ENCODE data around the gene STMN3. TPM values are rescaled to one million over a fixed set of nuclear protein-coding genes. Genes with fewer than 3 reads are reported as not detected.

Gene STMN3
- total and polyA plus RNA-seq, 8 donors, result 4.4 to 37.8 (median 9.7) TPM

DNA sequence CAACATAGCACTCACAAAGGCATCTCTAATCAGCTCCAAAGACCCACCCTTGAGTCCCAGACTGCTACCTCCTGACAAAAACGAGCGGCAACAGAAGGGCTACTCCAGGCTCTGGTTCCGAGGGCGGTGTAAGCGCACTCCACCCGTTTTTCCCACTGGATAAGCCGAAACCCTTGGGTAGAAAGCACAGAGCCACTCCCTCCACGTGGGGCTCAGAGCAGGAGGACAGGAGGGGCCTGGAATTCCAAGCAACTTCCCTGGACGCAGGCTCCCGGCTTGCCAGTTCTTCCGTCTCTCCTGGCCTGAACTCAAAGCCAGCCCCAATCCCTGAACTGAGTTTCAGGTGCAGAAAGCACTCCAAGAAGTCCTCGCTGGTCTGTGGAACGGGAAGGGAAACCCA lies 33.7 kb downstream of the STMN3 start:
- Histone ChIP-seq H3K4me3 (no peak overlapping the region), H3K27me3 (no peaks in the 10 kb centered on the region), H3K27ac (no peak overlapping the region), H3K4me1 (no peaks in the 10 kb centered on the region), H3K9me3 (no peaks in the 10 kb centered on the region), H3K36me3 (peaks cover 0 to 6% (median 0%) of the 10 kb centered on the region in 3 donors)
- ATAC-seq (no peak), DNase-seq (peak in 1 of 6 donors; percentile 32), FAIRE-seq (no peak)
- TF ChIP-seq, protein P1, sequence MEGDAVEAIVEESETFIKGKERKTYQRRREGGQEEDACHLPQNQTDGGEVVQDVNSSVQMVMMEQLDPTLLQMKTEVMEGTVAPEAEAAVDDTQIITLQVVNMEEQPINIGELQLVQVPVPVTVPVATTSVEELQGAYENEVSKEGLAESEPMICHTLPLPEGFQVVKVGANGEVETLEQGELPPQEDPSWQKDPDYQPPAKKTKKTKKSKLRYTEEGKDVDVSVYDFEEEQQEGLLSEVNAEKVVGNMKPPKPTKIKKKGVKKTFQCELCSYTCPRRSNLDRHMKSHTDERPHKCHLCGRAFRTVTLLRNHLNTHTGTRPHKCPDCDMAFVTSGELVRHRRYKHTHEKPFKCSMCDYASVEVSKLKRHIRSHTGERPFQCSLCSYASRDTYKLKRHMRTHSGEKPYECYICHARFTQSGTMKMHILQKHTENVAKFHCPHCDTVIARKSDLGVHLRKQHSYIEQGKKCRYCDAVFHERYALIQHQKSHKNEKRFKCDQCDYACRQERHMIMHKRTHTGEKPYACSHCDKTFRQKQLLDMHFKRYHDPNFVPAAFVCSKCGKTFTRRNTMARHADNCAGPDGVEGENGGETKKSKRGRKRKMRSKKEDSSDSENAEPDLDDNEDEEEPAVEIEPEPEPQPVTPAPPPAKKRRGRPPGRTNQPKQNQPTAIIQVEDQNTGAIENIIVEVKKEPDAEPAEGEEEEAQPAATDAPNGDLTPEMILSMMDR (IDR thresholded peaks at IDR 0.05), result no peak
- WGBS, 2 donors, result 84 to 89% methylated on average over 13 of the region's 13 CpGs
- intact Hi-C loops (cut with DNase I), result no loop called here

DNA sequence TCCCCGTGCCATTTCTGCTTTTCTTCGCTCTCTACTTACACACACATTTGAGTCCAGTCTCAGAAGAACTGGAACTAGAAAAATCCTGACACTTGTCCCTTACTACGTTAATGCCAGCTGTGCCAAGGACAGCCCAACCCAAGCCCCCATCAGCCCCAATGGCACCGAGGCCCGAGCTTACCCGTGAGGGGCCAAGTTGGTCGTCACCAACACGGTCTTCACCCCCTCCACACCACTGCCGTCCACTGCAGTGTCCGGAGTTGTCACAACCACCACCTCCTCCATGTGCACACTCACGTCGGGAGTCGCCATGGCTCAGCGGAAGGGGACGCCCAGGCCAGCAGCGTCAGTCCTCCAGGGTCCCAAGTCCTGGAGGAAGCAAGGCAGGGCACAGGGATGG lies 34.1 kb downstream of the STMN3 start:
- H3K4me3 ChIP-seq, result no peak overlapping the region
- TF ChIP-seq, protein P1 (IDR thresholded peaks at IDR 0.05), result no peak
- no peaks in the 10 kb centered on the region for H3K9me3 ChIP-seq
- no peak overlapping the region for H3K27ac ChIP-seq
- peaks cover 0 to 6% (median 0%) of the 10 kb centered on the region in 3 donors for H3K36me3 ChIP-seq
- 91 to 94% methylated on average over 16 of the region's 16 CpGs for WGBS, 2 donors
- no peak for ATAC-seq
- intact Hi-C loops (cut with DNase I), result no loop called here
- FAIRE-seq, result no peak
- no peaks in the 10 kb centered on the region for H3K27me3 ChIP-seq
- no peaks in the 10 kb centered on the region for H3K4me1 ChIP-seq
- peak in 1 of 6 donors; percentile 53 for DNase-seq

DNA sequence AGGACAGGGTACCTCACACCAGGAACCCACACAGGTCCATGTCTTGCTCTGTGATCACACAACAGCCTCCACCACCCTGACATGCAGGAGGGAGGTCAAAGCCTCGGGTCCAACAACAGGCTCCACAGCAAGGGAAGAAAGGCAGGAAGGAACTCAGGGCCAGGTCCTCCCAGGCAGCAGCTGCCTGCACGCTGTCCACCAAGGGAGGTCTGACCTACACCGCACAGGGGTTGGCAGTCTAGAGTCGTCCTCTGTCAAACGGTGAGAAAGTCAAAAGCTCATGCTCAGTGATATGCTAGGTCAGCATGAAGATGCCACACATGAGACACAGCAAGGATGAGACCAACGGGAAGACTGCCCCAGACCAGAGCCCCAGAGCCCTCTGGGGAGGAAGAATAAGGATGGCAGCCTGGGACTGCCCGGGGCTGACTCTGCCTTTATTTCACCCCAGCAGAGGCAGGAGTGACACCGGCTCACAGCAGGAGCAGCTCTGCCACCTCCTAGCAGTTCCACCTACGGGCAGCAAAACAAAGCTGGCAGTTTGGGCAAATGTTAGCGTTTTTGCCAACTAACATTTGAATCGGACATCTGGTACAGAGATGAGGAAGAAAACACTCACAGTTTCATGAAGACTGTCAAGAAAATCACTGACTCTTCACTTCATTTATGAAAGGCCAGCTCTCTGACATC lies 34.8 kb downstream of the STMN3 start:
- ATAC-seq, result no peak
- peaks cover 0 to 6% (median 0%) of the 10 kb centered on the region in 3 donors for H3K36me3 ChIP-seq
- WGBS, 2 donors, result 83 to 86% methylated on average over 11 of the region's 11 CpGs
- TF ChIP-seq, protein P1 (IDR thresholded peaks at IDR 0.05), result no peak
- no peaks in the 10 kb centered on the region for H3K27me3 ChIP-seq
- H3K4me3 ChIP-seq, result no peak overlapping the region
- intact Hi-C loops (cut with DNase I), result no loop called here
- no peaks in the 10 kb centered on the region for H3K9me3 ChIP-seq
- no peak for FAIRE-seq
- peak in 1 of 6 donors; percentile 16 for DNase-seq
- H3K27ac ChIP-seq, result no peak overlapping the region
- no peaks in the 10 kb centered on the region for H3K4me1 ChIP-seq

DNA sequence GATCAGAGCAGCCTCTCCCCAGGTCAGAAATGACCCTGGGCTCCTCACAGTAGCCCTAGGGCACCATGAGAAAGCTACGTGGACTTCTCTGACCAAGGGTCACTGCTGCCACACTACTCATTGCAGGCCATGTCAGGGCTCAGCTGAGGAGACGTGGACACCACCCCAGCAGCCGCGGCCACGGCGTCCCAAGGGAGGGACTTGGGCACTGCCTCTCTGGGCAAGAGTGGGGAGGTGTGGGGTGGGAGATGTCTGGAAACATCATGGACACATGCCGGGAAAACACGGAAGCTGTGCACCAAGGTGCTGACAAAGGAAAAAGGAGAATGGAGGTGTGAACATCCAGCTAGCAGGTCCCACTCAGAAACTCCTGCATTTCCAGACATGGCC lies 35.4 kb downstream of the STMN3 start:
- DNase-seq (no peak), FAIRE-seq (no peak), ATAC-seq (no peak)
- TF ChIP-seq, protein P1 (IDR thresholded peaks at IDR 0.05), result no peak
- Histone ChIP-seq H3K27me3 (no peaks in the 10 kb centered on the region), H3K9me3 (no peaks in the 10 kb centered on the region), H3K27ac (no peak overlapping the region), H3K36me3 (peaks cover 0 to 6% (median 0%) of the 10 kb centered on the region in 3 donors), H3K4me1 (no peaks in the 10 kb centered on the region), H3K4me3 (no peak overlapping the region)
- intact Hi-C loops (cut with DNase I), result no loop called here
- WGBS, 2 donors, result 86 to 90% methylated on average over 8 of the region's 8 CpGs
